CD4-positive, alpha-beta T cell (primary cell): ENCODE data around the gene CSRNP2. TPM values are rescaled to one million over a fixed set of nuclear protein-coding genes. Genes with fewer than 3 reads are reported as not detected.

ENCODE experiments used
- ATAC-seq: fragments of 200-7000 bp; cut with Tn5 transposase; one replicate; pipeline ENCODE4 v1.10.0; 2022; ENCODE audit warnings: mild to moderate bottlenecking; ENCODE audit not compliant: poor library complexity
- CTCF ChIA-PET: fragments of 350-600 bp; sonication (Branson Sonifier 250); formaldehyde crosslinking; loops from one replicate; lab custom pipeline; 2021; ENCODE audit warnings: antibody characterized with exemption, inconsistent platforms; lab: Charles Lee
- POLR2A ChIA-PET: fragments of 350-600 bp; sonication (Branson Sonifier 250); formaldehyde crosslinking; loops from one replicate; lab custom pipeline; 2021; ENCODE audit warnings: antibody characterized with exemption, inconsistent platforms; lab: Charles Lee
- DNase-seq, 14 experiments: peaks; one replicate each; pipeline ENCODE4 v3.0.0-alpha.2; 2013 to 2020; ENCODE audit warnings: mixed read lengths in 2 of 14
- H3K27ac ChIP-seq, 2 donors: one replicate each; pipeline versions ENCODE4 v1.5.1 to v1.7.0; 2013; ENCODE audit warnings: low read length in 2 of 2, low read depth in 1 of 2, mild to moderate bottlenecking in 1 of 2
- H3K27me3 ChIP-seq, 2 experiments: 1 replicate in 1 of 2; 2 replicates in 1 of 2; pipeline versions ENCODE4 v1.6.1 to v1.7.0; 2013; ENCODE audit warnings: low read length in 2 of 2, control low read depth in 1 of 2, mild to moderate bottlenecking in 1 of 2, moderate library complexity in 1 of 2; ENCODE audit not compliant: insufficient read depth in 2 of 2, control insufficient read depth in 1 of 2
- H3K36me3 ChIP-seq: one replicate; pipeline ENCODE4 v1.6.1; 2013; ENCODE audit warnings: low read length, control low read depth; ENCODE audit not compliant: insufficient read depth
- H3K4me1 ChIP-seq: one replicate; pipeline ENCODE4 v1.6.1; 2013; ENCODE audit warnings: low read length, control low read depth; ENCODE audit not compliant: insufficient read depth
- H3K4me3 ChIP-seq: one replicate; pipeline ENCODE4 v1.5.1; 2013; ENCODE audit warnings: mild to moderate bottlenecking, low read length, moderate library complexity
- H3K9me3 ChIP-seq, 2 experiments: 1 replicate in 1 of 2; 2 replicates in 1 of 2; pipeline versions ENCODE4 v1.6.1 to v1.7.0; 2013; ENCODE audit warnings: low read length in 2 of 2, mild to moderate bottlenecking in 2 of 2, control low read depth in 1 of 2, moderate library complexity in 1 of 2; ENCODE audit not compliant: control insufficient read depth in 1 of 2, insufficient read depth in 1 of 2
- H3K27ac Mint-ChIP-seq: one replicate; pipeline ENCODE4 v1.8.0; 2020; ENCODE audit warnings: mixed read lengths
- H3K27me3 Mint-ChIP-seq: one replicate; pipeline ENCODE4 v1.8.0; 2021; ENCODE audit warnings: mixed read lengths
- H3K36me3 Mint-ChIP-seq: one replicate; pipeline ENCODE4 v1.8.0; 2021; ENCODE audit warnings: low read depth, mixed read lengths
- H3K4me1 Mint-ChIP-seq: one replicate; pipeline ENCODE4 v1.8.0; 2021; ENCODE audit warnings: low read depth, mixed read lengths
- H3K4me3 Mint-ChIP-seq: one replicate; pipeline ENCODE4 v1.8.0; 2020; ENCODE audit warnings: mild to moderate bottlenecking, mixed read lengths
- H3K9me3 Mint-ChIP-seq: one replicate; pipeline ENCODE4 v1.8.0; 2020; ENCODE audit warnings: mixed read lengths
- CTCF ChIP-seq: fragments of 200-600 bp; IDR thresholded peaks from one replicate; pipeline ENCODE4 v1.8.0; 2022; ENCODE audit warnings: antibody characterized with exemption, mild to moderate bottlenecking
- intact Hi-C, 2 experiments: fragments of 100-400 bp; cut with DNase I in 1 of 2; cut with micrococcal nuclease in 1 of 2; formaldehyde crosslinking; loops; one replicate each; pipeline versions ENCODE4 v1.15.1 to v1.9.0; 2023 to 2025; cut with DNase I, micrococcal nuclease
- total RNA-seq, 174 experiments: library from RNA in 2 of 174; stranded (reverse) in 2 of 174; gene quantifications; one replicate each; pipeline ENCODE4 v1.2.3 and lab custom pipeline; 2021 to 2026

CSRNP2 gene
- total RNA-seq, 2 experiments from 2014 or later = 14.4 to 16.5 TPM

DNA sequence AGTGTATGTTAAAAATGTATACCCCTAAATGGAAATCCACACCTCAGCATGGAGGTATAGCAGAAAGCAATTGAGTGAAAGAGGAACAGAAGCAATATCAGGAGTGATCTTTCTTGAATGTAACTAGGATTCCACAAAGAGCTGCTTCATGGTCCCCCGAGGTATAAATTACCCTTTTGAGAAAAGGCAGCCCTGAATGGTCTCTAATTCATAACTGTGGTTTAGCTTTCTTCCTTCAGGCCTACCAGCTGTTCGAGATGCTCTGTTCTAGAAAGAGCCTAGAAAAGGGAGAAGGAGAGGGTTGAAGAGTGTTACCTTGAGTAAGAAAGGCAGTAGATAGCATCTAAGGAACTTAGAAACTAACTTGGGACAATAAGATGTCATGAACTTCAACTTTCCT is 42.9 kb upstream of the CSRNP2 start:
- no peak overlapping the region for H3K27ac Mint-ChIP-seq
- no peaks in the 10 kb centered on the region for H3K4me1 ChIP-seq

DNA sequence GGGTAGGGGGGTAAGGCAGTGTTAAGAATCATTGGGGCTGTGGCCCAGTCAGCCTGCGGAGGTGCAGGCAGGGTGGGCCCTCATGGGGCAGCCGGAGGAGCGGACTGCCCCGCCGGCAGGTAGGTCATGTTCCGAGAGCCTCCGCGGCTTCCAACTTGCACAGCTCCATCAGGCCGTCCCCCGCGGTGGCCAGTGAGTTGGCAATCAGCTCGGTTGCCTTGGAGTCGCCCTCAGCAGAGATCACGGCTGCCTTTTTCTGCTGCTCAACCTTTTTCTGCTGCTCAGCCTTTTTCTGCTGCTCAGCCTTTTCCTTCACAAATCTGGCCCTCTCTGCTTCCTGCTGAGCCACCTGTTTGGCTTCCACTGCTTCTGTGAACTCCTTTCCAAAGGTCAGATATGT is 41.1 kb upstream of the CSRNP2 start:
- no peaks in the 10 kb centered on the region for H3K4me1 ChIP-seq
- Mint-ChIP-seq H3K4me3 (no peak overlapping the region), H3K27ac (no peak overlapping the region), H3K27me3 (no peaks in the 10 kb centered on the region), H3K36me3 (peaks cover 14% of the 10 kb centered on the region), H3K4me1 (peaks cover 7% of the 10 kb centered on the region), H3K9me3 (no peaks in the 10 kb centered on the region)
- no peak for ATAC-seq
- peaks cover 7% of the 10 kb centered on the region for H3K36me3 ChIP-seq
- no peak overlapping the region for H3K27ac ChIP-seq
- intact Hi-C loops = no loop called here
- ChIA-PET POLR2A (no interaction called here), CTCF (no interaction called here)
- H3K9me3 ChIP-seq = no peaks in the 10 kb centered on the region
- H3K4me3 ChIP-seq = no peak overlapping the region
- DNase-seq = no peak
- no peaks in the 10 kb centered on the region for H3K27me3 ChIP-seq
- no peak for TF ChIP-seq CTCF

More for the DNA sequence above, 42.9 kb upstream of the CSRNP2 start:
- DNase-seq = no peak
- Mint-ChIP-seq H3K4me3 (no peak overlapping the region), H3K36me3 (peaks cover 10% of the 10 kb centered on the region), H3K4me1 (peaks cover 7% of the 10 kb centered on the region), H3K27me3 (no peaks in the 10 kb centered on the region), H3K9me3 (no peaks in the 10 kb centered on the region)
- Histone ChIP-seq H3K4me3 (no peak overlapping the region), H3K9me3 (no peaks in the 10 kb centered on the region), H3K27me3 (no peaks in the 10 kb centered on the region), H3K27ac (no peak overlapping the region), H3K36me3 (peaks cover 7% of the 10 kb centered on the region)
- ChIA-PET POLR2A (interaction anchor here (0.6 kb wide), 1 partner anchor 705 kb away, joined by 4 read pairs; no protein-coding TSS in a partner anchor), CTCF (no interaction called here)
- no peak for ATAC-seq
- intact Hi-C loops = no loop called here
- no peak for TF ChIP-seq CTCF

GRCh38 chr12:51122844-51123243 is 39.4 kb upstream of the CSRNP2 start:
- ATAC-seq (no peak), DNase-seq (no peak)
- Histone ChIP-seq H3K27ac (no peak overlapping the region), H3K4me1 (no peaks in the 10 kb centered on the region), H3K4me3 (no peak overlapping the region), H3K9me3 (no peaks in the 10 kb centered on the region), H3K36me3 (peaks cover 11% of the 10 kb centered on the region), H3K27me3 (no peaks in the 10 kb centered on the region)
- intact Hi-C loops = no loop called here
- peaks cover 7% of the 10 kb centered on the region for H3K4me1 Mint-ChIP-seq
- no peak overlapping the region for H3K27ac Mint-ChIP-seq
- no peaks in the 10 kb centered on the region for H3K9me3 Mint-ChIP-seq
- POLR2A ChIA-PET = no interaction called here
- H3K27me3 Mint-ChIP-seq = no peaks in the 10 kb centered on the region
- H3K36me3 Mint-ChIP-seq = peaks cover 26% of the 10 kb centered on the region
- no peak overlapping the region for H3K4me3 Mint-ChIP-seq
- no peak for TF ChIP-seq CTCF
- CTCF ChIA-PET = no interaction called here
